Naive thymus-derived CD8-positive, alpha-beta T cell (primary cell): ENCODE data around the gene RPRD1A. TPM values are rescaled to one million over a fixed set of nuclear protein-coding genes. Genes with fewer than 3 reads are reported as not detected.
"Not testable (repeated sequence)": the region's sequence is repeated elsewhere in the genome, so short reads cannot be mapped to it uniquely, and the experiment has no call there.

Experiments
- ATAC-seq, 2 donors: fragments of 150-1000 bp; cut with Tn5 transposase in 1 of 2; sonication (Bioruptor Pico), chemical (Tn5 transposase) in 1 of 2; 1 replicate in 1 of 2; 2 replicates in 1 of 2; pipeline ENCODE4 v1.10.0; 2021; ENCODE audit warnings: mild to moderate bottlenecking in 2 of 2, moderate library complexity in 2 of 2
- POLR2A ChIA-PET: fragments of 350-600 bp; sonication (Branson Sonifier 250); formaldehyde crosslinking; loops from one replicate; lab custom pipeline; 2021; ENCODE audit warnings: antibody characterized with exemption; lab: Charles Lee
- DNase-seq, 10 donors: peaks; one replicate each; pipeline versions ENCODE4 v3.0.0 to v3.0.0-alpha.2; 2020 to 2022
- H3K27ac Mint-ChIP-seq, 10 donors: one replicate each; pipeline ENCODE4 v1.8.0; 2020 to 2022; ENCODE audit warnings: mild to moderate bottlenecking in 10 of 10, mixed read lengths in 10 of 10, moderate library complexity in 4 of 10, inconsistent platforms in 1 of 10
- H3K27me3 Mint-ChIP-seq, 5 donors: one replicate each; pipeline ENCODE4 v1.8.0; 2021 to 2022; ENCODE audit warnings: mixed read lengths in 5 of 5
- H3K36me3 Mint-ChIP-seq, 3 donors: one replicate each; pipeline ENCODE4 v1.8.0; 2020 to 2022; ENCODE audit warnings: mixed read lengths in 3 of 3, mild to moderate bottlenecking in 2 of 3, inconsistent platforms in 1 of 3
- H3K4me1 Mint-ChIP-seq, 4 donors: one replicate each; pipeline ENCODE4 v1.8.0; 2021 to 2022; ENCODE audit warnings: mixed read lengths in 4 of 4
- H3K4me3 Mint-ChIP-seq, 10 donors: one replicate each; pipeline ENCODE4 v1.8.0; 2020 to 2022; ENCODE audit warnings: mild to moderate bottlenecking in 10 of 10, mixed read lengths in 10 of 10, moderate library complexity in 6 of 10, inconsistent platforms in 1 of 10
- H3K9me3 Mint-ChIP-seq, 9 donors: one replicate each; pipeline ENCODE4 v1.8.0; 2020 to 2022; ENCODE audit warnings: mixed read lengths in 9 of 9, mild to moderate bottlenecking in 3 of 9, inconsistent platforms in 1 of 9, moderate library complexity in 1 of 9
- polyA plus RNA-seq, 3 donors: library from polyadenylated mRNA; unstranded; fragments of 300-500 nt; fragmentation: Illumina TruSeq; gene quantifications; one replicate each; pipeline ENCODE4 v1.2.3, GENCODE V29; 2021
- total RNA-seq, 8 experiments: library from RNA in 2 of 8; stranded (reverse) in 2 of 8; gene quantifications; one replicate each; pipeline ENCODE4 v1.2.3 and lab custom pipeline; 2021 to 2026

The RPRD1A gene
- total and polyA plus RNA-seq, 5 experiments from 2014 or later = 6.7 to 51.3 (median 12.0) TPM

DNA sequence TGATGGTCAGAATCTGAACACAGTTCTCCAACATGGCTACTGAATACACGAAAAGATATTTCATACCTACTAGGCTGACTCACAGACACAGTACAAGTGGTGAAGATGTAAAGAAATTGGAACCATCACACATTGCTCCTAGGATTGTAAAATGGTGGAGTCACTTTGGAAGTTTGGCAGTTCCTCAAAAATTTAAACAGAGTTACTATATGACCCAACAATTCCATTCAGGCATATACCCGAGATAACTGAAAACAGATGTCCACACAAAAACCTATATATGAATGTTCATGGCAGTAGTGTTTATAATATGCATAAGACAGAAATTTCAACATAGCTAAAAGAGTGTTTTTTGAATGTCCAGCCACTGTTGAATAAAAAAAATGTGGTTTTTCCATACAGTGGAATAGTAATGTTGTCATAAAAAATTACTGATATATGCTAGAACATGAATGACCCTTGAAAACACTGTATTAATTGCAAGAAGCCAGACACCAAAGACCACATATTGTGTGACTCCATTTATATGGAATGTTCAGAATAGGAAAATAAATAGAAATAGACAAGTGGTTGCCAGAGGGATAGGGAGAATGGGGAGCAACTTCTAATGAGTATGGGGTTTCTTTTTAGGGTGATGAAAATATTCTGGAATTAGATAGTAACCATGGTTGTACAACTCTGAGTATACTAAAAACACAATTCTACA lies 84.8 kb downstream of the RPRD1A start:
- H3K27me3 Mint-ChIP-seq = no peaks in the 10 kb centered on the region
- no peak for ATAC-seq
- no peak overlapping the region for H3K4me3 Mint-ChIP-seq
- H3K27ac Mint-ChIP-seq = no peak overlapping the region
- H3K9me3 Mint-ChIP-seq = peaks cover 0 to 5% (median 0%) of the 10 kb centered on the region in 9 donors
- POLR2A ChIA-PET = no interaction called here
- H3K36me3 Mint-ChIP-seq = peaks cover 24 to 69% (median 68%) of the 10 kb centered on the region in 3 donors
- peaks cover 0 to 4% (median 2%) of the 10 kb centered on the region in 4 donors for H3K4me1 Mint-ChIP-seq
- DNase-seq = no peak

DNA sequence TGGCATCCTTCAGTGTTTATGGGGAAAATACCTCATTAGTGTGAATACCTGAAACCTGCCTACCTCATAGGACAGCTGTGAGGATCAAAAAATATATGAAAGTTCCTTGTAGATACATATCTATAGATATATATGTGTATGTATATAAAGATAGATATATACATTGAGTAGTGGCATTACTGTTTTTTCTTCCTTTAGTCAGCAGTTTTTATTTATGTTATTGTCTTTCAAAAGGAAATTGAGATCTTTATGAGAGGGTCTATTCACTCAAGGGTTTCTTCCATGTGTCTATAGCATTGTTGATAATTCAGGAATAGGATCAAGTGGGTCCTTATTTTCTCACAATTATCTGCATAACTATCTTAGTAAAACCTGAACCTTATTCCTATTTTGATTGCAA lies 88.2 kb downstream of the RPRD1A start:
- Mint-ChIP-seq H3K4me1 (peaks cover 10 to 19% (median 16%) of the 10 kb centered on the region in 4 donors), H3K9me3 (peaks cover 0 to 5% (median 0%) of the 10 kb centered on the region in 9 donors), H3K36me3 (peaks cover 29 to 81% (median 74%) of the 10 kb centered on the region in 3 donors), H3K4me3 (no peak overlapping the region), H3K27me3 (no peaks in the 10 kb centered on the region), H3K27ac (no peak overlapping the region)
- no peak for DNase-seq
- no peak for ATAC-seq
- POLR2A ChIA-PET = interaction anchor here (0.5 kb wide), 1 partner anchor 637 kb away, joined by 3 read pairs; no protein-coding TSS in a partner anchor

DNA sequence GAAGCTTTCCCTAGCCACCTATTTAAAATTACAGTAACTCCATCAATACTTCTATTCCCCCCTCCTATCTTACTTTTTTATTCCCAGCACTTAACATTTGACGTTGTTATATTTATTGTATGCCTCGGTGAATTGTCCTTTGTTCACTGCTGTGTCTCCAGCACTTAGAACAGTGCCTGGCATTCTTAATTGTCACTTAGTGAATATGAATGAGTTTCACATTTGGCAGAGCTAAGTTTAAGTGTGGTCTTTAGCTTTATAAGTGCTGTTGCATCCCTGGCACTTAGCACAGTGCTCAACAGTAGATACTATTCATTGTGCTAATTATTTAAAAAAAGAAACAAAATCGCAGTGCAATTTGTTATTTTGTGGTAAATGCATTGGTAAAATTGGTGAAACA lies 93.2 kb downstream of the RPRD1A start:
- Mint-ChIP-seq H3K9me3 (no peaks in the 10 kb centered on the region), H3K27me3 (peaks cover 0 to 1% (median 0%) of the 10 kb centered on the region in 5 donors), H3K27ac (peak overlapping the region; percentile 58 to 98 (median 96)), H3K36me3 (peaks cover 15 to 44% (median 38%) of the 10 kb centered on the region in 3 donors), H3K4me1 (peaks cover 33 to 53% (median 52%) of the 10 kb centered on the region in 4 donors), H3K4me3 (peak overlapping the region; percentile 86 to 98 (median 96))
- DNase-seq (no peak), ATAC-seq (no peak)
- POLR2A ChIA-PET = interaction anchor here (2.9 kb wide), 1 partner anchor 477 kb away, joined by 17 read pairs; the partner anchor contains the start of gene INO80C

DNA sequence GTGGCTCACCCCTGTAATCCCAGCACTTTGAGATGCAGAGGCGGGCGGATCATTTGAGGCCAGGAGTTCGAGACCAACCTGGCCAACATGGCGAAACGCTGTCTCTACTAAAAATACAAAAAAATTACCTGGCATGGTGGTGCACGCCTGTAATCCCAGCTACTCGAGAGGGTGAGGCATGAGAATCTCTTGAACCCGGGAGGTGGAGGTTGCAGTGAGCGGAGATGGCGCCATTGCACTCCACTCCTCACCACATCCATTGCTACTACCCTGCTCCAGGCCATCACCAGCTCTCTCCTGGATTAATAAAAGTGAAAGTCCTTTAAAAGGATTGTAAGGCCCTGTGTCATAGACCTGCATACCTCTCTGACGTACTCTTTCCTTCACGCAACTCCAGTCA lies 93.7 kb downstream of the RPRD1A start:
- DNase-seq (no peak), ATAC-seq (no peak)
- peaks cover 33 to 58% (median 57%) of the 10 kb centered on the region in 4 donors for H3K4me1 Mint-ChIP-seq
- no peaks in the 10 kb centered on the region for H3K9me3 Mint-ChIP-seq
- H3K27me3 Mint-ChIP-seq = peaks cover 0 to 1% (median 0%) of the 10 kb centered on the region in 5 donors
- POLR2A ChIA-PET = interaction anchor here (2.5 to 4.1 kb wide), 3 partner anchors 93 to 476 kb away, joined by 14 to 27 read pairs (median 17); partner anchors contain the start of genes ELP2, INO80C, RPRD1A and SLC39A6
- H3K4me3 Mint-ChIP-seq = peak overlapping the region; percentile 86 to 98 (median 96)
- peaks cover 12 to 38% (median 33%) of the 10 kb centered on the region in 3 donors for H3K36me3 Mint-ChIP-seq
- peak overlapping the region; percentile 94 to 98 (median 97) for H3K27ac Mint-ChIP-seq

DNA sequence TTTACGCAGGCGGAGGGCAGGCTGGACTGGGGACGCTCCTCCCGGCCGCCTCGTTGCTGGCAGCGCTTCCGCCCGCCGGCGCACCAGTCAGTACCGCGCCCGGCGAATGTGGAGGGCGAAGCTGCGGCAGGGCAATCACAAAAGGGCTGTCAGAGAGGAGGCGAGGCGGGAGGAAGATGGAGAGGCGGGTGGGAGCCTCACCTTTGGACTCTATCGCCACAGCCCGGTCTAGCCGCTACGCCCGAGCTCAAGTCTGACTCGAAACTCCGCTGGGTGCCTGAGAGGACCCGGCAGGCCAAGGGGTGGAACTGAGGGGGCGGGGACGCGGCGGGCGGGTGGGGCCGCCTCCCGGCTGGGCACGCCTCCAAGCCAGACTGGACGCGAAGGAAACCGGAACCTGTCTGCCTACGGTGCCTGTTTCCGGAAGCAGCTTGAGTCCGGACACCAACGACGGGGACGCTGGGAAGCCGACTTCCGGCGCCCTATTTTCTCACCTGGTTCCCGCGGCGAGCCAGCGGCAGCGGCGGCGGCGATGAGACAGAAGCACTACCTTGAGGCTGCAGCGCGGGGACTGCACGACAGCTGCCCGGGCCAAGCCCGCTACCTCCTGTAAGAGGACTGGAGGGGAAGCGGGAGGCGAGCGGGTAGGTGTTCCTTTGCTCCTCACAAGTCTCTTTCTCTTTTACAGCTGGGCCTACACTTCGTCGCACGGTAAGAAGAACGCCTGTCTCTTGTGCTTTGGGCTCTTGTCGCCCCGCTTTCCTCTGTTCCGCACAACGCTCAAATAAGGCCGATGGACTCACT lies 95.0 kb downstream of the RPRD1A start, which contains the start of gene RMP24:
Gene RMP24, plus strand, starts transcription at position 483 of the 804 bp plus-strand sequence.
- DNase-seq (peak; percentile 88 to 95 (median 93)), ATAC-seq (peak; percentile 85)
- Mint-ChIP-seq H3K36me3 (peaks cover 3 to 26% (median 21%) of the 10 kb centered on the region in 3 donors), H3K27me3 (peaks cover 0 to 1% (median 0%) of the 10 kb centered on the region in 5 donors), H3K4me3 (peak within 1 kb of the TSS; percentile 86 to 98 (median 96)), H3K27ac (peak within 1 kb of the TSS; percentile 94 to 98 (median 97)), H3K4me1 (peaks cover 34 to 67% (median 65%) of the 10 kb centered on the region in 4 donors), H3K9me3 (no peaks in the 10 kb centered on the region)
- POLR2A ChIA-PET = interaction anchor here (0.6 to 4.1 kb wide), 10 partner anchors 58 to 732 kb away, joined by 3 to 27 read pairs (median 4); partner anchors contain the start of genes ELP2, GALNT1, INO80C and RPRD1A

DNA sequence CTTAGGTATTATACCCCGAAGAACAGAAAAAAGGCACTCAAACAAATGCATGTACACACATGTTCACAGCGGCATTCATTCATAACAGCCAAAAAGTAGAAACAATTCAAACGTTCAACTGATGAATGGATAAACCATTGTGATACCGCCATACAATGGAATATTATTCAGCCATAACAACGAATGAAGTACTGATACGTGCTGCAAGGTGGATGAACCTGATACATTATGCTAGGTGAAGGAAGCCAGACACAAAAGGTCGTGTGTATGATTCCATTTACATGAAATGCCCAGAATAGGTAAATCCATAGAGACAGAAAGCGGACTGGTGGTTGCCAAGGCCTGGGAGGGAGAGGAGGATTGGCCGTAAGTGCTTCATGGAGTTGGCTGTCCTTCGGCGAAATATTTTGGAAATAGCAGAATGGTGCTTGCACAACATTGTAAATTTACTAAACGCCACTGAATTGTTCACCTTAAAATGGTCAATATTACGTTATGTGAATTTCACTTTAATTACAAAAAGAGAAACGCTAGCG lies 95.6 kb downstream of the RPRD1A start:
- POLR2A ChIA-PET = interaction anchor here (0.6 to 4.1 kb wide), 8 partner anchors 11 to 474 kb away, joined by 3 to 27 read pairs (median 6); partner anchors contain the start of genes ELP2, GALNT1, INO80C and RPRD1A
- Mint-ChIP-seq H3K36me3 (peaks cover 0 to 19% (median 18%) of the 10 kb centered on the region in 3 donors), H3K9me3 (no peaks in the 10 kb centered on the region), H3K4me1 (peaks cover 34 to 68% (median 65%) of the 10 kb centered on the region in 4 donors), H3K4me3 (peak overlapping the region; percentile 86 to 98 (median 96)), H3K27ac (peak overlapping the region; percentile 94 to 98 (median 97)), H3K27me3 (peaks cover 0 to 1% (median 0%) of the 10 kb centered on the region in 5 donors)
- DNase-seq (peak in 1 of 10 donors; percentile 29), ATAC-seq (peak in 1 of 2 donors; percentile 1)

DNA sequence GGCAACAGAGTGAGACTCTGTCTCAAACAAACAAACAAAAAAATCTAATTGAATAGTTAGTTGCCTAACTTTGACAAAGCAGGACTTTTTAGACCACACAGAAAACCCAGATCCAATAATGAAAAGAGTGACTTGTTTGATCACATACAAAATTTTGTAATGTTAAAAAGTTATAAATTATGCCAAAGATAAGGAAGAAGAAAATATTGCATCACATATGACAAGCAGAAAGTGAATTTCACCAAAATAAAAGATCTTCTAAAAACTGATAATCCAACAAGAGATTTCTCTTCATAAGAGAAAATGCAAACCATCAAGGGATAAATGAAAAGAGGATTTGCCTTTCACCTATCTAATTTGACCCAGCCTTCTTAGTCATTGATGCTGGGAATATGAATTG lies 97.7 kb downstream of the RPRD1A start:
- DNase-seq (no peak), ATAC-seq (no peak)
- Mint-ChIP-seq H3K36me3 (peaks cover 0 to 6% (median 4%) of the 10 kb centered on the region in 3 donors), H3K9me3 (peaks cover 0 to 2% (median 0%) of the 10 kb centered on the region in 9 donors), H3K27me3 (peaks cover 0 to 1% (median 0%) of the 10 kb centered on the region in 5 donors), H3K4me1 (peaks cover 29 to 56% (median 54%) of the 10 kb centered on the region in 4 donors), H3K4me3 (peak overlapping the region; percentile 28 to 93 (median 58)), H3K27ac (peak overlapping the region; percentile 72 to 96 (median 92))
- POLR2A ChIA-PET = interaction anchor here (4.1 kb wide), 1 partner anchor 160 kb away, joined by 27 read pairs; the partner anchor contains the start of genes ELP2 and SLC39A6

DNA sequence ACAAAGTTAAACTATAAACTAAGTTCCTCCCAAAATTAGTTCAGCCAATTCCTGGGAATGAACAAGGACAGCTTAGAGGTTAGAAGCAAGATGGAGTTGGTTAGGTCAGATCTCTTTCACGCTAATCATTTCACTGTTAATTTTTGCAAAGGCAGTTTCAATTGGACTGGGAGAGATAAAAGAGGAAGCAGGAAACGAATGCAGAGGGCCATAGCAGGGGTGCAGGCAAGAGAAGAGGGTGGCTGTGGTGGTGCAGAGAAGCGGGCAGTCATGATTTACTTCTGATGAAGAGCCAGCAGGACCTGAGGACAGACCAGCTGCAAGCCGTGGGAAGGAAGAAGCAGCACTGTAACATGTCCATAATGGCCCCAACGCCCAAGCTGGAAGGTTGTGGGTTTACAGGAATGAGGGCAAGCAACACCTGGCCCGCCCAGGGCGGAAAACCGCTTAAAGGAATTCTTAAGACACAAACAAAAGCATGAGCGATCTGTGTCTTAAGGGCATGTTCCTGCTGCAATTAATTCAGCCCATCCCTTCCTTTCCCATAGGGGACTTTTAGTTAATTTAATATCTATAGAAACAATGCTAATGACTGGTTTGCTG lies 99.0 kb downstream of the RPRD1A start:
- peak overlapping the region in 8 of 10 donors; percentile 2 to 69 (median 39) for H3K4me3 Mint-ChIP-seq

DNA sequence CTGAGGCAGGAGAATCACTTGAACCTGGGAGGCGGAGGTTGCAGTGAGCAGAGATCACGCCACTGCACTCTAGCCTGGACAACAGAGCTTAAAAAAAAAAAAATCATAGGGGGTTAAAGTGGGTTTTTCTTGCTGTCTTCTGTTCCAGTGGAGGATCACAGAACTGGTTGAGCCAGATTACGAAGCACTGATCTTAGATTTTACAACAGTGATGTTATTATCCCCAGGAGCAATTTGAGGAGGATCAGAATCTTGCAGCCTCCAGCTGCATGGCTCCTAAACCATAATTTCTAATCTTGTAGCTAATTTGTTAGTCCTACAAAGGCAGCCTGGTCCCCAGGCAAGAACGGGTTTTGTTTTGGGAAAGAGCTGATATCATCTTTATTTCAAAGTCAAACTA lies 99.5 kb downstream of the RPRD1A start:
- POLR2A ChIA-PET, H3K9me3 Mint-ChIP-seq, DNase-seq, ATAC-seq, H3K36me3 Mint-ChIP-seq, H3K27me3 Mint-ChIP-seq: not testable (repeated sequence)
- H3K4me3 Mint-ChIP-seq = peak overlapping the region in 4 of 10 donors; percentile 37 to 69 (median 44)
- peak overlapping the region in 8 of 10 donors; percentile 43 to 93 (median 80) for H3K27ac Mint-ChIP-seq
- H3K4me1 Mint-ChIP-seq = peaks cover 17 to 40% (median 38%) of the 10 kb centered on the region in 4 donors

More for the DNA sequence above, 99.0 kb downstream of the RPRD1A start:
- ATAC-seq (no peak), DNase-seq (no peak)
- POLR2A ChIA-PET = no interaction called here
- H3K4me1 Mint-ChIP-seq = peaks cover 22 to 45% (median 43%) of the 10 kb centered on the region in 4 donors
- H3K9me3 Mint-ChIP-seq = peaks cover 0 to 2% (median 0%) of the 10 kb centered on the region in 9 donors
- peaks cover 0 to 1% (median 0%) of the 10 kb centered on the region in 5 donors for H3K27me3 Mint-ChIP-seq
- H3K36me3 Mint-ChIP-seq = no peaks in the 10 kb centered on the region
- H3K27ac Mint-ChIP-seq = peak overlapping the region in 9 of 10 donors; percentile 52 to 94 (median 80)

DNA sequence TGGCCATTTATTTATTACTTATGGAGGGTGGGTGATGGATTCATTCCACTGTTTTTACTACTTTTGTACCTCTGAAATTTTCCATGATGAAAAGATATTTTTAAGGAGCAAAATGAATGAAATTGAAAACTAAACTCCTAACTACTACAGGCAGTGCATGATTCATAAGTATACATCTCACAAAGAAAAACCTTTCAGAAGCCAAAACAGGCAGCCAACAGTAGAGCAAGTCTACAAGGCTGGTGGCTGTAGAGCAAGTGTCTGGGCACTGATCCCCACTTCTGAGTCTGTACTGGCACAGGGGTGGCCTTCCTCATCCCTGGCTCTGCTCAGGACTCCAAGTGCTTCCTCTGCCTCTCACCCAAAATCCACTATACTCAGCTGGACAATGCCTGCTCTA lies 103.0 kb downstream of the RPRD1A start:
- POLR2A ChIA-PET = no interaction called here
- ATAC-seq = no peak

DNA sequence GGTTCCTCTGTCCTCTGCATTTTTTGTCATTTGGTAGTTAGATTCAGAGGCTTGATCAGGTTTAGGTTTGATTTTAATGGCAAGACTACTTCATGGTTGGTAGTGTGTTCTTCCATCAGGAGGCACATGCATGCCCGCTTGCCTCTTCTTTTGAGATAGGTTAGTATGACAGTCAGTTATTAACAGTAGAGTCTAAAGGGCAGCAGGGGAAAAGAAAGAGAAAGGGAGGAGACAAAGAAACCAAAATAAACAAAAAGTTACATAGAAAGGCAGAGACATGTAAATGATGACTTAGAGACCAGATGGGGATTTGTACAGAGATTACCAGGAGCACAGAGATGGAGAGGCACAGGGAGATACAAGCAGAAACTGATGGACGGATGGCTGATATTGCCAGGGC lies 105.0 kb downstream of the RPRD1A start:
- DNase-seq (no peak), ATAC-seq (no peak)
- H3K27ac Mint-ChIP-seq = no peak overlapping the region
- POLR2A ChIA-PET = no interaction called here
- H3K4me3 Mint-ChIP-seq = no peak overlapping the region
- H3K4me1 Mint-ChIP-seq = peaks cover 0 to 4% (median under 1%) of the 10 kb centered on the region in 4 donors
- H3K27me3 Mint-ChIP-seq = peaks cover 0 to 18% (median 5%) of the 10 kb centered on the region in 5 donors
- H3K9me3 Mint-ChIP-seq = peaks cover 0 to 11% (median 2%) of the 10 kb centered on the region in 9 donors
- peaks cover 0 to 5% (median 0%) of the 10 kb centered on the region in 3 donors for H3K36me3 Mint-ChIP-seq

More for the DNA sequence above, 103.0 kb downstream of the RPRD1A start:
- Mint-ChIP-seq H3K9me3 (peaks cover 0 to 4% (median 0%) of the 10 kb centered on the region in 9 donors), H3K27me3 (peaks cover 0 to 5% (median 1%) of the 10 kb centered on the region in 5 donors), H3K27ac (no peak overlapping the region), H3K4me1 (peaks cover 9 to 19% (median 15%) of the 10 kb centered on the region in 4 donors), H3K36me3 (no peaks in the 10 kb centered on the region), H3K4me3 (no peak overlapping the region)
- no peak for DNase-seq
